ENCODE results near the gene C20orf204.

The C20orf204 gene, protein sequence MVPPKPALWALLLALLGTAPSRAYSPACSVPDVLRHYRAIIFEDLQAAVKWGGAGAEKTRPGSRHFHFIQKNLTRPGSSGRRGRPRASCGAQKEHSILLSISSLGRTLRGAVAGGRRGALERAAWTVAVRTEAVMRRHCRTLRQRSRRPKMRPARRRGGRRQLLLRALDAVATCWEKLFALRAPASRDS

DNA sequence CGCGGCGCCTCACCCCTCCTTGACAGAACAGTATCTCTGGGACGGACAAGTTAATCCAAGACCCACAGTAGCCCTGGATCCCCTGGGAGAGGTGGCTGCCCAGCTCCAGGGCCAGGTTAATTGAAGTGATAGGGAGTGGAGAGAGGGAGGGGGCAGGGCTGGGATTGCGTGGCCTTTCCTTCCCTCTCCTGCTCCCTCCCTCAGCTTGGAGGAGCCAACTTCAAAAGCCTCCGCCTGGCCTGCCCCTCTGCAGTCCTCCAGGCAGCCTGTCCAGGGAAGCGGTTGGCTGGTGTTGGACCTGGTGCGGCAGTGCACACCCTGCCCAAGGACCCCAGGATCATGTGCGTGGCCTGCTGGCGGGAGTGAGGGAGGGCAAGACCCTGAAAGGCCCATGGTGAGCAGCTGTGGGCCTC lies at the start of gene C20orf204:
Gene C20orf204 (plus strand): TSS at position 250 of the 413 bp plus-strand sequence. CDS start 142 bp downstream, at position 392.
- no peak within 1 kb of the TSS for H3K4me3 ChIP-seq (ENCODE audit: low read depth, low read length)
- DNase-seq (ENCODE audit: low read depth), result no peak
- TF ChIP-seq, protein P1, sequence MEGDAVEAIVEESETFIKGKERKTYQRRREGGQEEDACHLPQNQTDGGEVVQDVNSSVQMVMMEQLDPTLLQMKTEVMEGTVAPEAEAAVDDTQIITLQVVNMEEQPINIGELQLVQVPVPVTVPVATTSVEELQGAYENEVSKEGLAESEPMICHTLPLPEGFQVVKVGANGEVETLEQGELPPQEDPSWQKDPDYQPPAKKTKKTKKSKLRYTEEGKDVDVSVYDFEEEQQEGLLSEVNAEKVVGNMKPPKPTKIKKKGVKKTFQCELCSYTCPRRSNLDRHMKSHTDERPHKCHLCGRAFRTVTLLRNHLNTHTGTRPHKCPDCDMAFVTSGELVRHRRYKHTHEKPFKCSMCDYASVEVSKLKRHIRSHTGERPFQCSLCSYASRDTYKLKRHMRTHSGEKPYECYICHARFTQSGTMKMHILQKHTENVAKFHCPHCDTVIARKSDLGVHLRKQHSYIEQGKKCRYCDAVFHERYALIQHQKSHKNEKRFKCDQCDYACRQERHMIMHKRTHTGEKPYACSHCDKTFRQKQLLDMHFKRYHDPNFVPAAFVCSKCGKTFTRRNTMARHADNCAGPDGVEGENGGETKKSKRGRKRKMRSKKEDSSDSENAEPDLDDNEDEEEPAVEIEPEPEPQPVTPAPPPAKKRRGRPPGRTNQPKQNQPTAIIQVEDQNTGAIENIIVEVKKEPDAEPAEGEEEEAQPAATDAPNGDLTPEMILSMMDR (IDR thresholded peaks at IDR 0.05; ENCODE audit: low read depth, low read length, missing control alignments), result no peak

DNA sequence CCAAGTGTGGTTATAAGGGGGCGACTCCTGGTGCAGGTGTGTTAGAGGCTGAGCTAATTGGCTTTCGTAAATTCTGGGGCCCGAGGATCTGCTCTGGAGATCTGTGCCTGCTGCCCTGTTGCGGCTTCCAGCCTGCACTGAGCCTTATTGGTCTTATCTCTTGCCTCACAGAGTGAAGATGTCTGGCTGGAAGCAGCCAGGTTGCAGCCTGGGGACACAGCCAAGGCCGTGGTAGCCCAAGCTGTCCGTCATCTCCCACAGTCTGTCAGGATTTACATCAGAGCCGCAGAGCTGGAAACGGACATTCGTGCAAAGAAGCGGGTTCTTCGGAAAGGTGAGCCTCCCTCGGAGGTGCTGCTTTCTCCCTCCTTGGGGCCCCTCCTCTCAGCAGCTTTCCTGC lies 35.1 kb upstream of the C20orf204 start:
- no peak for DNase-seq (ENCODE audit: low read depth)
- TF ChIP-seq, protein P1 (IDR thresholded peaks at IDR 0.05; ENCODE audit: low read depth, low read length, missing control alignments), result no peak
- H3K4me3 ChIP-seq (ENCODE audit: low read depth, low read length), result no peak overlapping the region

DNA sequence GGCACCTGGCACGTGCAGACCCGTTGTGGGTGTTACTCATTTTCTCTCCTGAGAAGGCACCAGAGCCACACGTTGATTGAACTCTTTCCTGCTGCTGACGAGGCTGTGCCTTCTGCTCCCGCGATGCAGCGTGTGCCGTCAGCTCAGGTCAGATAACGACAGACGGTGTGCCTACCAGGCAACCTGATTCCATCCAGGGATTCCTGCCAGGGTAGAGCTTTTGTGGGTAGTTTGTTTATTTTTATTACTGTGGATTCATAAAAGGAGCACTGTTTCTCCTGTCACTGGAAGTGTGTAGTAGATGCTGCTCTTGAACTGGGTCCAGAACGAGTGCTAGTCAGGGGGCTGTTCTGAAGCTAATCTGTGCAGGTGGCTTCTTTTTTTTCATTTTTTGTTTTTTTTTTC lies 34.4 kb upstream of the C20orf204 start:
- H3K4me3 ChIP-seq (ENCODE audit: low read depth, low read length), result no peak overlapping the region
- TF ChIP-seq, protein P1 (IDR thresholded peaks at IDR 0.05; ENCODE audit: low read depth, low read length, missing control alignments), result no peak
- no peak for DNase-seq (ENCODE audit: low read depth)

DNA sequence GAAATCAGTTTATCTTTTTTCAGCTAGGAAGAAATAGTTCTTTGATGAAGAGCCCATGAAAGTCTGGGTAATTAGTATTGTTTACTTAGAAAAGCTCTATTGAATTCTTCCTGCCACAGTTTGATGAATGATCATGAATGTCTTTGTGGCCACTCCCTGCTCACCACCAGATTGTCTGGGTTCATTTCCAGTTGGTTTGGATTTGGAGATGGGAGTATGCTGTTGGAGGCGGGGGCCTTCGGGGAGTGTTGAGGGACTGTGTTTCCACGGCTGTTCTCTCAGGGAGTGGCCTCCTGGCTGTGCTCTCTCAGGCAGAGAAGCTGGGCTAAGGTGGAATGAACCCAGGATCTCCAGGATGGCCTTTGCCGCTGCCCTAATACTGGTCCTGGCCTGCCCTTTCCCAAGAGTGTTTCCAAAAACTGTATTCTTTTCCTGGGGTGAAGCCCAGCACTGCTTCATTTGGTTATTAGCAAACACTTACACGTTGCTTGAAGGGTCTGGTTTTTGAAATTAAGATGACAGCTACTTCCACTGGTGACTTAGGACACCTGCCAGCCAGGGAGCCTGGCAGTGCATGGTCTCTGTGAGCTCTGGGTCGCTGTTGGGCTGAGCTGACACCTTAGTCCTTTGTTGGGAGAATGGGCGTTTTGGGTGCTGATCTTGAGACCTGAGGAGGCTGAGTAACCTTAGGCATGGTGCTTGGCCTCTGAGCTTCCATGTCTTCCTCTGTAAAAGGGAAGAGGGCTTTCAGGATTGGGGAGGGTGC lies 31.8 kb upstream of the C20orf204 start:
- TF ChIP-seq, protein P1 (IDR thresholded peaks at IDR 0.05; ENCODE audit: low read depth, low read length, missing control alignments), result no peak
- no peak overlapping the region for H3K4me3 ChIP-seq (ENCODE audit: low read depth, low read length)
- DNase-seq (ENCODE audit: low read depth), result no peak

DNA sequence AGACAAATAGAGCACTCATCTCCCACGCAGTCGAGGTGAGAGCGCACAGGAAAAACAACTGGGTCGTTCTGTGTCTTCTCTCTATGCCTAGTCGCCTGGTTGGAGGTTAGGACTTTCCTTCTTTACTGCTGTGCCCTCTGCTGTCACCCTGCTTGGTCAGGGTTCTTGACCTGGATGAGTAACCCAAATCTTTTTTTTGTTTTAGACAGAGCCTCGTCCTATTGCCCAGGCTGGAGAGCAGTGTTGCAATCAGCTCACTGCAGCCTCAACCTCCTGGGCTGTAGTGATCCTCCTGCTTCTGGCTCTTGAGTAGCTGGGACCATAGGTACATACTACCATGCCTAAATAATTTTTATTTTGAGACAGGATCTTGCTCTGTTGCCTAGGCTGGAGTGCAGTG lies 30.6 kb upstream of the C20orf204 start:
- no peak for DNase-seq (ENCODE audit: low read depth)
- TF ChIP-seq, protein P1 (IDR thresholded peaks at IDR 0.05; ENCODE audit: low read depth, low read length, missing control alignments), result no peak
- no peak overlapping the region for H3K4me3 ChIP-seq (ENCODE audit: low read depth, low read length)

DNA sequence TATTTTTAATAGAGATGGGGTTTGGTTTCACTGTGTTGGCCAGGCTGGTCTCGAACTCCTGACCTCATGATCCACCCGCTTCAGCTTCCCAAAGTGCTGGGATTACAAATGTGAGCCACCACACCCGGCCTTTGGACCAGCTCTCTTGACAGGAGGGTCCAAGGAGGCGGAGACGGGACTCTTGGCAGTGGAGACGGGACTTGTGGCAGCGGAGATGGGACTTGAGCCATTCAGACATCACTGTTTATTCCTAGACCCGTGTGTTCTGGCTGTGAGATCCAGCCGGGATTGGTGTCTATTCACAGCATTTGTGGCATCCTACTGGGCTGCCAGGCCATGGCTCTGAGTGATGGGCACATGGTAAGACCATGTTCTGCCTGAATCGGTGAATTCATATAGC lies 29.5 kb upstream of the C20orf204 start:
- TF ChIP-seq, protein P1 (IDR thresholded peaks at IDR 0.05; ENCODE audit: low read depth, low read length, missing control alignments), result no peak
- DNase-seq (ENCODE audit: low read depth), result no peak
- no peak overlapping the region for H3K4me3 ChIP-seq (ENCODE audit: low read depth, low read length)
